Measurements from ENCODE around the gene ANKRD52.

Gene ANKRD52

GRCh38 chr12:56237552-56237951, 20.6 kb downstream of the ANKRD52 start:
- DNase-seq = no peak

GRCh38 chr12:56236985-56237384, 21.2 kb downstream of the ANKRD52 start:
- no peak for DNase-seq

- DNase-seq = no peak
Observed at GRCh38 chr12:56236091-56236490, 22.1 kb downstream of the ANKRD52 start.

- no peak for DNase-seq
Observed at GRCh38 chr12:56234746-56235436, 23.3 kb downstream of the ANKRD52 start.

GRCh38 chr12:56231184-56231582, 27.0 kb downstream of the ANKRD52 start:
- no peak for DNase-seq

GRCh38 chr12:56230432-56231183, 27.6 kb downstream of the ANKRD52 start:
- no peak for DNase-seq

GRCh38 chr12:56229916-56230431, 28.2 kb downstream of the ANKRD52 start, which contains the start of gene SLC39A5:
SLC39A5 (plus strand) TSS chr12:56230051; CDS start chr12:56231275, 1,224 bp downstream.
- DNase-seq = no peak

- no peak for DNase-seq
Observed at GRCh38 chr12:56229082-56229481, 29.1 kb downstream of the ANKRD52 start.

GRCh38 chr12:56224954-56225353, 33.2 kb downstream of the ANKRD52 start:
- no peak for DNase-seq

- DNase-seq = peak; percentile 94
Observed at GRCh38 chr12:56224102-56224701, 34.0 kb downstream of the ANKRD52 start, which contains the start of gene NABP2. NABP2 (plus strand) TSS chr12:56224342; CDS start chr12:56224857, 515 bp downstream.

- no peak for DNase-seq
Observed at GRCh38 chr12:56223571-56224101, 34.5 kb downstream of the ANKRD52 start.

- DNase-seq = no peak
Observed at GRCh38 chr12:56222531-56222895, 35.7 kb downstream of the ANKRD52 start.

- peak; percentile 88 for DNase-seq
Observed at GRCh38 chr12:56221757-56222530, 36.2 kb downstream of the ANKRD52 start, which contains the start of gene RNF41. RNF41 (minus strand) TSS chr12:56221922; CDS start chr12:56214047, 7,875 bp downstream.

GRCh38 chr12:56221232-56221756, 36.9 kb downstream of the ANKRD52 start:
- no peak for DNase-seq

GRCh38 chr12:56220611-56221231, 37.5 kb downstream of the ANKRD52 start:
- DNase-seq = no peak

GRCh38 chr12:56219840-56220239, 38.3 kb downstream of the ANKRD52 start:
- no peak for DNase-seq

GRCh38 chr12:56216461-56216860, 41.7 kb downstream of the ANKRD52 start:
- no peak for DNase-seq

- no peak for DNase-seq
Observed at GRCh38 chr12:56213878-56214277, 44.3 kb downstream of the ANKRD52 start.

- no peak for DNase-seq
Observed at GRCh38 chr12:56212361-56212760, 45.8 kb downstream of the ANKRD52 start.

- no peak for DNase-seq
Observed at GRCh38 chr12:56208006-56208405, 50.2 kb downstream of the ANKRD52 start.

GRCh38 chr12:56206452-56207166, 51.6 kb downstream of the ANKRD52 start:
- no peak for DNase-seq

Data from stimulated activated CD4-positive, alpha-beta T cell treated with anti-CD3 and anti-CD28 coated beads, Interleukin-2, amount 100 ng/mL, for 48 hours (primary cell).